H9 (cell line): ENCODE data around the gene SOHLH1. TPM values are rescaled to one million over a fixed set of nuclear protein-coding genes. Genes with fewer than 3 reads are reported as not detected.
A peak's percentile ranks its signal among the peaks of the same experiment; 100 is the strongest.

ENCODE experiments used
- DNase-seq: peaks from one replicate; pipeline ENCODE4 v3.0.0-alpha.2; 2017
- H2AFZ ChIP-seq: one replicate; pipeline ENCODE4 v1.6.1; 2013; ENCODE audit warnings: mild to moderate bottlenecking, low read length, control low read depth, moderate library complexity
- H2AK5ac ChIP-seq: 2 replicates; pipeline ENCODE4 v1.6.1; 2013; ENCODE audit warnings: low read length, control low read depth, mixed read lengths; ENCODE audit not compliant: insufficient read length
- H2BK120ac ChIP-seq: one replicate; pipeline ENCODE4 v1.6.1; 2013; ENCODE audit warnings: low read depth, mild to moderate bottlenecking, low read length, control low read depth, inconsistent platforms; ENCODE audit not compliant: poor library complexity, severe bottlenecking
- H2BK12ac ChIP-seq: 2 replicates; pipeline ENCODE4 v1.6.1; 2013; ENCODE audit warnings: low read length, control low read depth, mixed read lengths, low read depth; ENCODE audit not compliant: insufficient read length
- H2BK15ac ChIP-seq: 2 replicates; pipeline ENCODE4 v1.6.1; 2013; ENCODE audit warnings: low read depth, low read length, control low read depth
- H2BK20ac ChIP-seq: one replicate; pipeline ENCODE4 v1.6.1; 2013; ENCODE audit warnings: low read depth, mild to moderate bottlenecking, low read length, control low read depth, inconsistent platforms; ENCODE audit not compliant: poor library complexity, severe bottlenecking
- H2BK5ac ChIP-seq: 2 replicates; pipeline ENCODE4 v1.6.1; 2013; ENCODE audit warnings: low read length, control low read depth, mixed read lengths; ENCODE audit not compliant: insufficient read length
- H3K14ac ChIP-seq: 2 replicates; pipeline ENCODE4 v1.6.1; 2013; ENCODE audit warnings: low read length, control low read depth; ENCODE audit not compliant: insufficient read depth
- H3K18ac ChIP-seq: 2 replicates; pipeline ENCODE4 v1.6.1; 2013; ENCODE audit warnings: low read depth, mild to moderate bottlenecking, mixed read lengths, low read length, control low read depth; ENCODE audit not compliant: insufficient read length
- H3K23ac ChIP-seq: 2 replicates; pipeline ENCODE4 v1.6.1; 2013; ENCODE audit warnings: low read length, control low read depth, mixed read lengths, low read depth; ENCODE audit not compliant: insufficient read length
- H3K23me2 ChIP-seq: 2 replicates; pipeline ENCODE4 v1.6.1; 2013; ENCODE audit warnings: low read depth, mild to moderate bottlenecking, mixed read lengths, low read length, control low read depth; ENCODE audit not compliant: insufficient read length, poor library complexity, severe bottlenecking
- H3K27ac ChIP-seq: 2 replicates; pipeline ENCODE4 v1.5.1; 2013; ENCODE audit warnings: low read length, control low read depth, mixed read lengths, low read depth; ENCODE audit not compliant: insufficient read length
- H3K27me3 ChIP-seq: 2 replicates; pipeline ENCODE4 v1.6.1; 2013; ENCODE audit warnings: low read length, control low read depth, inconsistent platforms; ENCODE audit not compliant: insufficient read depth
- H3K4ac ChIP-seq: 2 replicates; pipeline ENCODE4 v1.6.1; 2013; ENCODE audit warnings: low read depth, mild to moderate bottlenecking, control low read depth, inconsistent platforms, low read length, moderate library complexity
- H3K4me1 ChIP-seq: 2 replicates; pipeline ENCODE4 v1.6.1; 2013; ENCODE audit warnings: low read length, control low read depth, inconsistent platforms; ENCODE audit not compliant: insufficient read depth
- H3K4me2 ChIP-seq: 2 replicates; pipeline ENCODE4 v1.6.1; 2013; ENCODE audit warnings: low read length, control low read depth, mixed read lengths; ENCODE audit not compliant: insufficient read length, insufficient read depth
- H3K56ac ChIP-seq: 2 replicates; pipeline ENCODE4 v1.6.1; 2013; ENCODE audit warnings: low read depth, mild to moderate bottlenecking, mixed read lengths, low read length, control low read depth; ENCODE audit not compliant: insufficient read length
- H3K79me1 ChIP-seq: 2 replicates; pipeline ENCODE4 v1.6.1; 2013; ENCODE audit warnings: low read depth, mild to moderate bottlenecking, moderate library complexity, low read length, control low read depth, inconsistent platforms; ENCODE audit not compliant: insufficient read depth, poor library complexity, severe bottlenecking
- H3K79me2 ChIP-seq: 2 replicates; pipeline ENCODE4 v1.6.1; 2013; ENCODE audit warnings: low read length, control low read depth, inconsistent platforms; ENCODE audit not compliant: insufficient read depth
- H3K9ac ChIP-seq: 2 replicates; pipeline ENCODE4 v1.6.1; 2013; ENCODE audit warnings: low read length, control low read depth, mixed read lengths; ENCODE audit not compliant: insufficient read length; ENCODE audit errors: extremely low read depth
- H3K9me3 ChIP-seq: one replicate; pipeline ENCODE4 v1.6.1; 2013; ENCODE audit warnings: low read depth, low read length, inconsistent platforms; ENCODE audit not compliant: control insufficient read depth
- H3T11ph ChIP-seq: one replicate; pipeline ENCODE4 v1.6.1; 2013; ENCODE audit warnings: mild to moderate bottlenecking, low read length, control low read depth, inconsistent platforms
- H4K20me1 ChIP-seq: one replicate; pipeline ENCODE4 v1.6.1; 2013; ENCODE audit not compliant: control insufficient read depth, insufficient read length, insufficient read depth
- H4K5ac ChIP-seq: 2 replicates; pipeline ENCODE4 v1.6.1; 2013; ENCODE audit warnings: low read depth, mild to moderate bottlenecking, mixed read lengths, low read length, control low read depth; ENCODE audit not compliant: insufficient read length
- H4K8ac ChIP-seq: replicated peaks from 2 replicates; pipeline ENCODE4 v1.6.1; 2013; ENCODE audit warnings: low read length, control low read depth, mixed read lengths, low read depth; ENCODE audit not compliant: insufficient read length
- H4K91ac ChIP-seq: 2 replicates; pipeline ENCODE4 v1.6.1; 2013; ENCODE audit warnings: low read depth, mild to moderate bottlenecking, moderate library complexity, mixed read lengths, low read length, control low read depth; ENCODE audit not compliant: insufficient read length
- H3K27ac Mint-ChIP-seq, 3 experiments: 2 replicates in 2 of 3; 3 replicates in 1 of 3; pipeline ENCODE4 v1.8.0; 2020 to 2021; ENCODE audit warnings: mixed read lengths in 3 of 3, mild to moderate bottlenecking in 1 of 3, moderate library complexity in 1 of 3
- H3K27me3 Mint-ChIP-seq: 2 replicates; pipeline ENCODE4 v1.8.0; 2021; ENCODE audit warnings: low read depth, mild to moderate bottlenecking, moderate library complexity, mixed read lengths
- H3K36me3 Mint-ChIP-seq, 3 experiments: 2 replicates in 2 of 3; 3 replicates in 1 of 3; pipeline ENCODE4 v1.8.0; 2020 to 2021; ENCODE audit warnings: low read depth in 3 of 3, mixed read lengths in 3 of 3; ENCODE audit not compliant: insufficient read depth in 1 of 3
- H3K4me1 Mint-ChIP-seq, 2 experiments: 2 replicates each; pipeline ENCODE4 v1.8.0; 2020; ENCODE audit warnings: mixed read lengths in 2 of 2
- H3K4me3 Mint-ChIP-seq, 2 experiments: 2 replicates in 1 of 2; 3 replicates in 1 of 2; pipeline ENCODE4 v1.8.0; 2020 to 2021; ENCODE audit warnings: mild to moderate bottlenecking in 2 of 2, mixed read lengths in 2 of 2, moderate library complexity in 1 of 2
- H3K9me3 Mint-ChIP-seq, 2 experiments: 2 replicates in 1 of 2; 3 replicates in 1 of 2; pipeline ENCODE4 v1.8.0; 2020; ENCODE audit warnings: mild to moderate bottlenecking in 2 of 2, mixed read lengths in 2 of 2, moderate library complexity in 1 of 2
- WGBS: extraction: QIAGEN DNeasy Blood & Tissue Kit; methylation state at CpG from one replicate; pipeline ENCODE4 v1.1.7; 2013; ENCODE audit warnings: missing lambda C conversion rate, low lambda C conversion rate, mixed read lengths; ENCODE audit not compliant: insufficient read length; ENCODE audit errors: extremely low coverage; 5-methylcytosine and 5-hydroxymethylcytosine counted together
- total RNA-seq: library from RNA; stranded (reverse); gene quantifications from 2 replicates; pipeline ENCODE4 v1.2.1, GENCODE V29; 2021
- TF ChIP-seq, protein P1 (sequence below): fragments of 200-600 bp; sonication (generic); conservative IDR thresholded peaks from 3 replicates; pipeline ENCODE4 v1.8.0; 2021; ENCODE audit warnings: antibody characterized with exemption, mild to moderate bottlenecking

SOHLH1 gene
- total RNA-seq, 1 experiment from 2014 or later, result not detected

DNA sequence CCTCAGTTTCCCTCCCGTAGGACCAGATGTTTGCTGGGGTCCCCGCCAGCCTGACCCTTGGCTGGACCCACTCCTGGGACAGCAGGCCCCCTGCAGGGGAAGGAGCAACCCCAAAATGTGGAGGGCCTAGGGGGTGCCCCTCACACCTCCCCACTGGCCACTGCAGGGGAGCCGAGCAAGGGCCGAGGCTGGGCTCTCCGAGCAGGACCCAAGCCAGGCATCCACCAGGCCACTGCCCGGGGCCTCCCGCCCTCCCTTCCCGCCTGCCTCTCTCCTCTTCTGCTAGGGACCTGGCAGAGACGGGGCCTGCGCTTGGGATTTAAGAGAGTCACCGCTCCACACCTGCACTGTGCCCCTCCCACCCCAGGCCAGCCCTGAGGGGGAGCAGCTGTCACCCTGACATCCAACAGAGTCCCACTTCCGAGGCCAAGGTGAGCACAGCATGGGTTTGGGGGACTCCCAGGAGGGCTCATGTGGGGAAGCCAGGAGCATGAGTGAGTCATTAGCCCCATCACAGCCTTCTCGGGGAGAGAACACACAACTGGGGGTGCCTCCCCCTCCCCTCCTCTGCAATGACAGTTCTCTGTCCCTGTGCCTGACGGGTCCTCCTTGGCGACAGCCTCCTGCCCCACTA is 15.8 kb downstream of the SOHLH1 start:
- H2BK12ac ChIP-seq, result peak overlapping the region; percentile 17
- no peaks in the 10 kb centered on the region for H4K20me1 ChIP-seq
- Mint-ChIP-seq H3K9me3 (peaks cover 2 to 3% of the 10 kb centered on the region in 2 experiments; a peak in 3 of 5 replicates), H3K27me3 (no peaks in the 10 kb centered on the region; the same call in 1 of the 2 replicates), H3K4me3 (no peak overlapping the region), H3K4me1 (peaks cover 9 to 16% of the 10 kb centered on the region in 2 experiments), H3K27ac (no peak overlapping the region), H3K36me3 (no peaks in the 10 kb centered on the region; a peak in 1 of 7 replicates)
- no peak overlapping the region; the same call in 1 of the 2 replicates for H3K14ac ChIP-seq
- H3K9ac ChIP-seq, result no peak overlapping the region
- no peaks in the 10 kb centered on the region for H3K79me1 ChIP-seq
- no peak overlapping the region for H4K5ac ChIP-seq
- H2BK15ac ChIP-seq, result no peak overlapping the region
- H3K23ac ChIP-seq, result no peak overlapping the region
- no peaks in the 10 kb centered on the region for H3K27me3 ChIP-seq
- H2BK20ac ChIP-seq, result no peak overlapping the region
- no peak overlapping the region for H4K8ac ChIP-seq
- H3K18ac ChIP-seq, result no peak overlapping the region
- no peak overlapping the region for H3T11ph ChIP-seq
- no peak overlapping the region for H3K4ac ChIP-seq
- no CpG with 5 or more reads among the region's 15 CpGs for WGBS
- H3K4me1 ChIP-seq, result no peaks in the 10 kb centered on the region
- no peaks in the 10 kb centered on the region for H3K9me3 ChIP-seq
- H3K23me2 ChIP-seq, result no peaks in the 10 kb centered on the region
- no peaks in the 10 kb centered on the region for H3K79me2 ChIP-seq
- no peak overlapping the region for H3K27ac ChIP-seq
- no peak overlapping the region for H3K56ac ChIP-seq
- DNase-seq, result no peak
- TF ChIP-seq, protein P1, sequence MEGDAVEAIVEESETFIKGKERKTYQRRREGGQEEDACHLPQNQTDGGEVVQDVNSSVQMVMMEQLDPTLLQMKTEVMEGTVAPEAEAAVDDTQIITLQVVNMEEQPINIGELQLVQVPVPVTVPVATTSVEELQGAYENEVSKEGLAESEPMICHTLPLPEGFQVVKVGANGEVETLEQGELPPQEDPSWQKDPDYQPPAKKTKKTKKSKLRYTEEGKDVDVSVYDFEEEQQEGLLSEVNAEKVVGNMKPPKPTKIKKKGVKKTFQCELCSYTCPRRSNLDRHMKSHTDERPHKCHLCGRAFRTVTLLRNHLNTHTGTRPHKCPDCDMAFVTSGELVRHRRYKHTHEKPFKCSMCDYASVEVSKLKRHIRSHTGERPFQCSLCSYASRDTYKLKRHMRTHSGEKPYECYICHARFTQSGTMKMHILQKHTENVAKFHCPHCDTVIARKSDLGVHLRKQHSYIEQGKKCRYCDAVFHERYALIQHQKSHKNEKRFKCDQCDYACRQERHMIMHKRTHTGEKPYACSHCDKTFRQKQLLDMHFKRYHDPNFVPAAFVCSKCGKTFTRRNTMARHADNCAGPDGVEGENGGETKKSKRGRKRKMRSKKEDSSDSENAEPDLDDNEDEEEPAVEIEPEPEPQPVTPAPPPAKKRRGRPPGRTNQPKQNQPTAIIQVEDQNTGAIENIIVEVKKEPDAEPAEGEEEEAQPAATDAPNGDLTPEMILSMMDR, result no peak
- H4K91ac ChIP-seq, result no peak overlapping the region
- no peak overlapping the region for H2BK120ac ChIP-seq
- H3K4me2 ChIP-seq, result no peak overlapping the region
- no peak overlapping the region for H2AK5ac ChIP-seq
- no peak overlapping the region for H2AFZ ChIP-seq
- no peak overlapping the region for H2BK5ac ChIP-seq
